Measurements from ENCODE around the gene SYCP2.

SYCP2 gene

GRCh38 chr20:59823491-59824259 lies 109.8 kb downstream of the SYCP2 start:
- no peak for TF ChIP-seq CTCF (conservative IDR thresholded peaks at IDR 0.05)
- no peak overlapping the region for H3K27ac ChIP-seq

GRCh38 chr20:59823030-59823423 lies 110.4 kb downstream of the SYCP2 start:
- no peak for TF ChIP-seq CTCF (conservative IDR thresholded peaks at IDR 0.05)
- no peak overlapping the region for H3K27ac ChIP-seq

GRCh38 chr20:59822291-59823029 lies 111.0 kb downstream of the SYCP2 start:
- no peak for TF ChIP-seq CTCF (conservative IDR thresholded peaks at IDR 0.05)

GRCh38 chr20:59821788-59822187 lies 111.6 kb downstream of the SYCP2 start:
- no peak for TF ChIP-seq CTCF (conservative IDR thresholded peaks at IDR 0.05)
- no peak overlapping the region for H3K27ac ChIP-seq

More at GRCh38 chr20:59822291-59823029, 111.0 kb downstream of the SYCP2 start:
- H3K27ac ChIP-seq, result no peak overlapping the region

- H3K27ac ChIP-seq, result no peak overlapping the region
- TF ChIP-seq CTCF (conservative IDR thresholded peaks at IDR 0.05), result no peak
Measured at GRCh38 chr20:59821201-59821600, 112.2 kb downstream of the SYCP2 start.

GRCh38 chr20:59820204-59821041 lies 113.0 kb downstream of the SYCP2 start:
- no peak for TF ChIP-seq CTCF (conservative IDR thresholded peaks at IDR 0.05)
- H3K27ac ChIP-seq, result peak overlapping the region; percentile 30

Data from VCaP (cell line).